ENCODE data around the gene ACAP3.
A peak's percentile ranks its signal among the peaks of the same experiment; 100 is the strongest.

The ACAP3 gene

GRCh38 chr1:1355416-1355815 is 47.7 kb upstream of the ACAP3 start:
- DNase-seq (ENCODE audit: low spot score) = no peak
- Histone ChIP-seq H4K8ac (ENCODE audit: low read depth, low read length) (no peak overlapping the region), H3K9ac (ENCODE audit: low read depth, low read length, poor library complexity) (no peak overlapping the region), H3K4me1 (ENCODE audit: control insufficient read depth in 2 of 2, insufficient read depth in 1 of 2, low read depth in 1 of 2, low read length in 2 of 2) (peaks cover 48 to 58% of the 10 kb centered on the region in 2 donors), H2BK120ac (ENCODE audit: low read depth, low read length) (peak overlapping the region; percentile 91), H3K36me3 (replicated peaks in 1 of 2; ENCODE audit: control insufficient read depth in 2 of 2, insufficient read depth in 2 of 2, low read length in 2 of 2) (peaks cover 2 to 5% of the 10 kb centered on the region in 2 donors), H2BK15ac (ENCODE audit: low read length) (peak overlapping the region; percentile 92), H2BK12ac (ENCODE audit: low read length) (no peak overlapping the region), H4K91ac (ENCODE audit: low read depth, low read length, poor library complexity) (no peak overlapping the region), H3K4me3 (ENCODE audit: low read length in 2 of 2) (peak overlapping the region in 1 of 2 donors; percentile 36), H2AK5ac (ENCODE audit: low read depth, low read length) (peak overlapping the region; percentile 92), H2AFZ (ENCODE audit: low read length) (no peak overlapping the region), H3K18ac (ENCODE audit: low read length) (peak overlapping the region; percentile 92), H3K4ac (ENCODE audit: low read length) (no peak overlapping the region), H3K27me3 (ENCODE audit: control insufficient read depth in 3 of 3, insufficient read depth in 3 of 3, low read depth in 1 of 3, low read length in 3 of 3) (peaks cover 0 to 25% (median 14%) of the 10 kb centered on the region in 3 experiments), H3K23ac (ENCODE audit: low read depth, low read length, poor library complexity) (peak overlapping the region; percentile 89), H3K9me3 (replicated peaks in 1 of 2; ENCODE audit: control insufficient read depth in 2 of 2, insufficient read depth in 1 of 2, low read depth in 1 of 2, low read length in 2 of 2) (peaks cover 0 to 3% of the 10 kb centered on the region in 2 donors), H3K27ac (replicated peaks; ENCODE audit: low read length) (no peak overlapping the region), H3K79me1 (ENCODE audit: low read depth, low read length) (peaks cover 4% of the 10 kb centered on the region), H3K4me2 (ENCODE audit: insufficient read depth, low read length, poor library complexity, severe bottlenecking) (peak overlapping the region; percentile 49), H3K14ac (ENCODE audit: low read length) (no peak overlapping the region), H2BK5ac (ENCODE audit: low read length) (no peak overlapping the region)
- no CpG with 5 or more reads among the region's 52 CpGs for WGBS, 2 donors (ENCODE audit: extremely low coverage in 2 of 2, insufficient read length in 2 of 2, insufficient replicate concordance in 1 of 2)

GRCh38 chr1:1354271-1355247 is 46.8 kb upstream of the ACAP3 start:
- Histone ChIP-seq H4K8ac (ENCODE audit: low read depth, low read length) (no peak overlapping the region), H3K27me3 (ENCODE audit: control insufficient read depth in 3 of 3, insufficient read depth in 3 of 3, low read depth in 1 of 3, low read length in 3 of 3) (peaks cover 0 to 25% (median 14%) of the 10 kb centered on the region in 3 experiments), H2BK5ac (ENCODE audit: low read length) (peak overlapping the region; percentile 39), H3K79me1 (ENCODE audit: low read depth, low read length) (peaks cover 4% of the 10 kb centered on the region), H3K14ac (ENCODE audit: low read length) (peak overlapping the region; percentile 94), H3K4me3 (ENCODE audit: low read length in 2 of 2) (peak overlapping the region in 1 of 2 donors; percentile 19), H3K9me3 (replicated peaks in 1 of 2; ENCODE audit: control insufficient read depth in 2 of 2, insufficient read depth in 1 of 2, low read depth in 1 of 2, low read length in 2 of 2) (peaks cover 0 to 3% of the 10 kb centered on the region in 2 donors), H4K91ac (ENCODE audit: low read depth, low read length, poor library complexity) (no peak overlapping the region), H3K4me1 (ENCODE audit: control insufficient read depth in 2 of 2, insufficient read depth in 1 of 2, low read depth in 1 of 2, low read length in 2 of 2) (peaks cover 41 to 51% of the 10 kb centered on the region in 2 donors), H3K27ac (replicated peaks; ENCODE audit: low read length) (no peak overlapping the region), H3K36me3 (replicated peaks in 1 of 2; ENCODE audit: control insufficient read depth in 2 of 2, insufficient read depth in 2 of 2, low read length in 2 of 2) (peaks cover 2 to 5% of the 10 kb centered on the region in 2 donors), H2BK12ac (ENCODE audit: low read length) (peak overlapping the region; percentile 84), H3K23ac (ENCODE audit: low read depth, low read length, poor library complexity) (peak overlapping the region; percentile 98), H3K9ac (ENCODE audit: low read depth, low read length, poor library complexity) (peak overlapping the region; percentile 70), H2AK5ac (ENCODE audit: low read depth, low read length) (peak overlapping the region; percentile 92), H3K18ac (ENCODE audit: low read length) (peak overlapping the region; percentile 95), H2BK15ac (ENCODE audit: low read length) (peak overlapping the region; percentile 92), H2AFZ (ENCODE audit: low read length) (no peak overlapping the region), H3K4me2 (ENCODE audit: insufficient read depth, low read length, poor library complexity, severe bottlenecking) (peak overlapping the region; percentile 66), H3K4ac (ENCODE audit: low read length) (peak overlapping the region; percentile 23), H2BK120ac (ENCODE audit: low read depth, low read length) (no peak overlapping the region)
- no peak for DNase-seq (ENCODE audit: low spot score)
- no CpG with 5 or more reads among the region's 116 CpGs for WGBS, 2 donors (ENCODE audit: extremely low coverage in 2 of 2, insufficient read length in 2 of 2, insufficient replicate concordance in 1 of 2)

- peak overlapping the region; percentile 55 for H3K9ac ChIP-seq (ENCODE audit: low read depth, low read length, poor library complexity)
- H3K18ac ChIP-seq (ENCODE audit: low read length) = peak overlapping the region; percentile 61
- H3K79me1 ChIP-seq (ENCODE audit: low read depth, low read length) = peaks cover 6% of the 10 kb centered on the region
- H3K9me3 ChIP-seq (replicated peaks in 1 of 2; ENCODE audit: control insufficient read depth in 2 of 2, insufficient read depth in 1 of 2, low read depth in 1 of 2, low read length in 2 of 2) = peaks cover 0 to 3% of the 10 kb centered on the region in 2 donors
- peaks cover 2 to 5% of the 10 kb centered on the region in 2 donors for H3K36me3 ChIP-seq (replicated peaks in 1 of 2; ENCODE audit: control insufficient read depth in 2 of 2, insufficient read depth in 2 of 2, low read length in 2 of 2)
- H2BK15ac ChIP-seq (ENCODE audit: low read length) = no peak overlapping the region
- H3K27me3 ChIP-seq (ENCODE audit: control insufficient read depth in 3 of 3, insufficient read depth in 3 of 3, low read depth in 1 of 3, low read length in 3 of 3) = peaks cover 0 to 25% (median 14%) of the 10 kb centered on the region in 3 experiments
- H2BK5ac ChIP-seq (ENCODE audit: low read length) = peak overlapping the region; percentile 39
- no peak overlapping the region for H4K91ac ChIP-seq (ENCODE audit: low read depth, low read length, poor library complexity)
- no peak for DNase-seq (ENCODE audit: low spot score)
- H2BK120ac ChIP-seq (ENCODE audit: low read depth, low read length) = no peak overlapping the region
- peak overlapping the region; percentile 66 for H3K4me2 ChIP-seq (ENCODE audit: insufficient read depth, low read length, poor library complexity, severe bottlenecking)
- peak overlapping the region; percentile 98 for H3K23ac ChIP-seq (ENCODE audit: low read depth, low read length, poor library complexity)
- H3K14ac ChIP-seq (ENCODE audit: low read length) = peak overlapping the region; percentile 71
- H2BK12ac ChIP-seq (ENCODE audit: low read length) = no peak overlapping the region
- H3K27ac ChIP-seq (replicated peaks; ENCODE audit: low read length) = no peak overlapping the region
- peak overlapping the region; percentile 92 for H2AK5ac ChIP-seq (ENCODE audit: low read depth, low read length)
- peaks cover 31 to 41% of the 10 kb centered on the region in 2 donors for H3K4me1 ChIP-seq (ENCODE audit: control insufficient read depth in 2 of 2, insufficient read depth in 1 of 2, low read depth in 1 of 2, low read length in 2 of 2)
- no peak overlapping the region for H4K8ac ChIP-seq (ENCODE audit: low read depth, low read length)
- no peak overlapping the region for H2AFZ ChIP-seq (ENCODE audit: low read length)
- no CpG with 5 or more reads among the region's 28 CpGs for WGBS, 2 donors (ENCODE audit: extremely low coverage in 2 of 2, insufficient read length in 2 of 2, insufficient replicate concordance in 1 of 2)
- no peak overlapping the region for H3K4me3 ChIP-seq (ENCODE audit: low read length in 2 of 2)
- H3K4ac ChIP-seq (ENCODE audit: low read length) = no peak overlapping the region
Observed at GRCh38 chr1:1353389-1354151, 45.8 kb upstream of the ACAP3 start.

All from neuronal stem cell (in vitro differentiated cells).